Upper lobe of left lung (tissue), 4 donors: ENCODE data around the gene GRK1.

ENCODE experiments used
- CTCF ChIP-seq, 6 experiments: fragments of 450-650 bp in 4 of 6; fragments of 200-600 bp in 2 of 6; sonication (generic) in 2 of 6; IDR thresholded peaks; one replicate each; pipeline ENCODE4 v1.5.1; 2016 to 2019; ENCODE audit warnings: antibody characterized with exemption in 6 of 6
- EP300 ChIP-seq, 4 donors: sonication (generic); formaldehyde crosslinking; IDR thresholded peaks; one replicate each; pipeline ENCODE4 v1.5.1; 2017; ENCODE audit warnings: antibody characterized with exemption in 4 of 4, control low read depth in 2 of 4
- POLR2A ChIP-seq, 4 donors: fragments of 450-650 bp; IDR thresholded peaks; one replicate each; pipeline ENCODE4 v1.5.1; 2016 to 2017; ENCODE audit warnings: antibody characterized with exemption in 4 of 4, mild to moderate bottlenecking in 2 of 4
- POLR2AphosphoS5 ChIP-seq, 2 donors: sonication (generic); formaldehyde crosslinking; IDR thresholded peaks; one replicate each; pipeline ENCODE4 v1.5.1; 2017; ENCODE audit warnings: antibody characterized with exemption in 2 of 2

DNA sequence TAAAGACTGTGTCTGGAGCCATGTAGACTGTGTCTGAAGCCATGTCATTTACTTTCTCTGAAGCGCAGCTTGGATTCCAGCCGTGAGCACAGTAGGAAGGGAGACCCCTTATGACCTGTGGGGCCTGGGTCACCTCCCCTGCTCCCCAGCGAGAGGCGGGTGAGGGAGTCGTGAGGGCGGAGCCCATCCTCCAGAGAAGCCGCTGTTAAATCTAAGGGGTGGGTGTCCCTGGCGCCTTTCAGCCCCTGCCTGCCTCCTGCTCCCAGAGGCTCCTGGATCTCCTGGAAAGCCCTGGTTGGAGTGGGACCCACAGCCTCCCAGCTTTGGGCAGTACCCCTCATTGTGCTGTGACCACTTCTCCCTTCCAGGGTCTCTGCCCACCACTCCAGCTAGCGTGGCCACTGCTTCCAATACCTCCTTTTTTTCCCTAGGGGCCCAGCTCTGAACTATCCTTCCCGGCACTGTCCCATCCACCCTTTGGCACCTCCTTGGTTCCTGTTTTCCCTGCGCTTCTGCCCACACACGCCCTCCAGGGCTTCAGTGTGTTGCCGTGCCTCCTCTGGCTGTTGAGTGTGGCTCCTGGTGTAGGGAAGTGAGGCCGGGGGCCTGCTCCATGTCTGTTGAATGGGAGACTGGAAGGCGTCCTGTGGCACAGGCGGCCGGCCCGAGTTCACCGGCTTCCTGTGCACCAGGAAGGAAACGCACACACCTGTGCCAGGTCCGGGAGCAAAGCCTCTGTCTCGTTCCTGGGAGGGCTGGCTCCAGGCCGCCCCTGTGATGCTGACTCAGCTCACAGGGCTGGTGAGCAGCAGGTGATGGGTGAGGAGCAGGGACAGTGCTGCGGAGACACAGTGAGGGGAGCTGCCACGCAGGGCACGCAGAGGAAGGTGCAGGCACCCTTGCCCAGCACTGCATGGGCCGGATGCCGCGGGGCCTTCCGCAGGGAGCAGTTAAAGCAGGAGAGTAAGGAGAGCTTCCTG lies 38.4 kb upstream of the GRK1 start:
- no peak for TF ChIP-seq CTCF (IDR thresholded peaks at IDR 0.05)
- TF ChIP-seq POLR2A (IDR thresholded peaks at IDR 0.05): no peak
- TF ChIP-seq POLR2AphosphoS5 (IDR thresholded peaks at IDR 0.05): no peak
- no peak for TF ChIP-seq EP300 (IDR thresholded peaks at IDR 0.05)
